Choroid plexus epithelial cell (primary cell): ENCODE data around the gene SMOC1.
"Not testable (repeated sequence)": the region's sequence is repeated elsewhere in the genome, so short reads cannot be mapped to it uniquely, and the experiment has no call there.

Experiments
- DNase-seq: peaks from one replicate; pipeline ENCODE4 v3.0.0-alpha.2; 2010; ENCODE audit warnings: low read depth
- H3K4me3 ChIP-seq: 2 replicates; pipeline ENCODE4 v1.5.1; 2011; ENCODE audit warnings: low read depth, mild to moderate bottlenecking, control low read depth, low read length, moderate library complexity
- CTCF ChIP-seq: conservative IDR thresholded peaks from 2 replicates; pipeline ENCODE4 v1.5.1; 2011; ENCODE audit warnings: low read depth, mild to moderate bottlenecking, control low read depth, inconsistent platforms, low read length, moderate library complexity

Gene SMOC1

GRCh38 chr14:69896080-69896479, 16.9 kb downstream of the SMOC1 start:
- no peak for TF ChIP-seq CTCF
- H3K4me3 ChIP-seq: no peak overlapping the region
- DNase-seq: no peak

- no peak overlapping the region for H3K4me3 ChIP-seq
- no peak for DNase-seq
- no peak for TF ChIP-seq CTCF
These were observed 17.8 kb downstream of the SMOC1 start for GRCh38 chr14:69896972-69897371.

- no peak overlapping the region for H3K4me3 ChIP-seq
- DNase-seq: no peak
- TF ChIP-seq CTCF: no peak
These were observed 21.4 kb downstream of the SMOC1 start for GRCh38 chr14:69900603-69901002.

GRCh38 chr14:69901113-69901951, 22.1 kb downstream of the SMOC1 start:
- no peak for TF ChIP-seq CTCF
- peak; percentile 96 for DNase-seq
- H3K4me3 ChIP-seq: no peak overlapping the region

- DNase-seq, H3K4me3 ChIP-seq: not testable (repeated sequence)
These were observed 23.8 kb downstream of the SMOC1 start for GRCh38 chr14:69903046-69903445.

GRCh38 chr14:69904246-69904645, 25.0 kb downstream of the SMOC1 start:
- H3K4me3 ChIP-seq: no peak overlapping the region
- DNase-seq: no peak
- TF ChIP-seq CTCF: no peak

GRCh38 chr14:69906201-69906600, 27.0 kb downstream of the SMOC1 start:
- TF ChIP-seq CTCF: no peak
- no peak overlapping the region for H3K4me3 ChIP-seq
- DNase-seq: no peak
